Posterior cingulate gyrus (tissue), 11 donors: ENCODE results near the gene FOXP1.
A peak's percentile ranks its signal among the peaks of the same experiment; 100 is the strongest.

Source experiments
- DNase-seq, 10 donors: peaks; one replicate each; pipeline versions ENCODE4 v3.0.0 to v3.0.0-alpha.2; 2020 to 2021; ENCODE audit warnings: mixed read lengths in 3 of 10
- intact Hi-C: fragments of 100-400 bp; cut with DNase I; formaldehyde crosslinking; loops from one replicate; pipeline ENCODE4 v1.15.1; 2023

The FOXP1 gene

DNA sequence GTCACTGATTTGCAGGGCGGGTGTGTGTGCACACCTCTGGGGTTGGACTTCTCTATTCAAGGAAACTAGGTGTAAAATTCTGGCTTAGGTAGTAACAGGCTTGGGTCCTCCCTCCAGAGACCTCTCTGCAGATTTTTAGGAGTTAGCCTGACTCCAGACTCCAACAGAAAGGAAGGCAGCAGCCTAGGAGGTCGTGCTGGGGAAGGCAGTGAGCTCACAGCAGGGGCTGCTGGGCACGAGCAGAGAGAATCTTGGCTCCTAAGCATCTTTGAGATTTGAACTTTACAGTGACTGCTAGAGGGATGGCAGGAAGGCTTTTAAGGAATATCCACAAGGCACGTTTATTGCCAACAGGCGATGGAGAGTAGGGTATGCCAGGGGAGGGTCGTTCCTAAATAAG lies 612.6 kb downstream of the FOXP1 start:
- DNase-seq = no peak
- intact Hi-C loops = no loop called here

DNA sequence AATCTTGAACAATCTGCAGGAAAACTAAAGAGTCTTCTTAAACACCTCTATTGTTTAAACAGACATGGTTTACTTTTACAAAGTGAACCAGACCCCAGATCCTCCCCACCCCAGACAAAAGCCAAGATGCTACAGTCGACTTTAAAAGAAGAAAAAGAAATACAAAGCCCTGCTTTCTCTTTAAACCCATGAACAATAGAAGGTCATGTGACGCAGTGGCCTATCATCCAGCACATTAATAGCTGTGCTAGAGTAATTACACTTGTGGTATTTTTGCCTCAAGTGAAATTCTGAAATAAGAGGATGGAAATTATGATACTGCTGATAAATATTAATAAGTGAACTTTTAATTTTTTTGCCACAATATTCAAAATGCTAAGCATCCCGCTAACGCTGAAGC lies 613.4 kb downstream of the FOXP1 start:
- DNase-seq = no peak
- intact Hi-C loops = no loop called here

DNA sequence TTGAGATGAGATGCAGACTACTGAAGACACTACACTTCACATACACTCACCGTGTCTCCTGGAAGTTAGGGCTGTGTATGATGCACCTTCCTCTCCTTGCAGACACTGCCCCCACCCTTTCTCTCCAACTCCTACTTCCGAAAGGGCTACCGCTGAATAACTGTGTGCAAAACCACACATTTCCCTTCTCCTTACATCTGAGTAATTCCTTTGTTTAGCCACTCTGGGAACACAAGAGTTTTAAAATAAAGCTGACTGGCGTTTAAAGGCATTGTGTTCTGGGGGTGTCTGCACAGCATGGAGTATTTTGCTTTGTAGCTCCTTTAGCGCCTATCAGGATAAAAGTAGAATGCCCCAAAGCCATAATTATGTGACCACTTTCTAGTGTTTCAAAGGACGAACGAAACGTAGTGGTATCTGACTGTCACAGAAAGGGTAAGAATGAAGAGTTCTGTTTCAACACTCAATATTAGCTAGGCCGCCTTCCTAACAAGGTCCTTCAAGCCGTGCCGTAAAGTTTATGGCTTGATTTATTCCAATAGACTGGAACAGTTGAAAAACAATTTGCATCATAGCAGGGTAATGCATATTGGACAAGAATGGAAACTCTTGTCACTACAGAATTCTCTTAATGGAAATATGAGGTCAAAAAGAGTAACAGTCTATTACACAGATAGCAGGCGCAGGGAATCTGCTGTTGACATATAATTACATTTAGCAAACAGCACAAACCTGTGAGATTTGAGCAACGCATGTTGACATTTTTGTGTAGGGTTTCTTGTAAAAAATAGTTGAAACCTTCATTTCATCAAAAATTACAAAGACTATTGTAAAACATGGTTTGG lies 619.9 kb downstream of the FOXP1 start:
- intact Hi-C loops = no loop called here
- DNase-seq = no peak

DNA sequence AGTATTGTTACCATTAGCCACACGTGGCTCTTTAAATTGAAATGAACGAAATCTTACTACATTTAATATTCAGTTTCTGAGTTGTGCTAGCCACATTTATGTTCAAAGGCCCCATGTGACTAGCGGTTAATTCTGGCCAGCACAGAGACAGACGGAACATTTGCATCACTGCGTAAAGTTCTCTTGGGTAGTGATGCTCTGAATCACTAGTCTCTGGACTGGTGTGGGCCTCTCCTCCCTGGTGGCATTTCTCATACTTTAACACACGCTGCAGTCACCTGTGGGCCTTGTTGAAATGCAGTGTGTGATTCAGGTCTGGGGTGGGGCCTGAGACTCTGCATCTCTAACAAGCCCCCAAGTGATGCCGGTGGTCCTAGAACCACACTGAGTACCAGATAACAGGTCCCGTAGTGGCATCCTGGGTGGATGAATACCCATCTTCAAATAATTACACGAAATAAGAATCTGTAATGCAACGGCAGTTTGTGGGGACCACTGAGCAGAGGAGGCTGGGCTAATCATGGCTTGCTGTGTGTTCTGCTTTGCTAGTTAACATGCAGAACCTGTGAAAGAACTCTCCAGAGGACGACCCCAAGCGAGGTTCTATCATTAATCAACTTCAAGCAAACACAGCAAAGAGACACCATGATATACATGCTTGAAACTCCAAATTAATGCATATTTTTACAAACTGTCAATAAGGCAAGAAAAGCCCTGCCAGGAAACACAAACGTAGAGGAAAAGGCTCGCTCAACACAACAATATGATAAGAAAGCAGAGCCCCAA lies 623.8 kb downstream of the FOXP1 start:
- intact Hi-C loops = no loop called here
- no peak for DNase-seq

- DNase-seq = no peak
- intact Hi-C loops = no loop called here
Observed at GRCh38 chr3:70952033-70952747, 631.3 kb downstream of the FOXP1 start.

DNA sequence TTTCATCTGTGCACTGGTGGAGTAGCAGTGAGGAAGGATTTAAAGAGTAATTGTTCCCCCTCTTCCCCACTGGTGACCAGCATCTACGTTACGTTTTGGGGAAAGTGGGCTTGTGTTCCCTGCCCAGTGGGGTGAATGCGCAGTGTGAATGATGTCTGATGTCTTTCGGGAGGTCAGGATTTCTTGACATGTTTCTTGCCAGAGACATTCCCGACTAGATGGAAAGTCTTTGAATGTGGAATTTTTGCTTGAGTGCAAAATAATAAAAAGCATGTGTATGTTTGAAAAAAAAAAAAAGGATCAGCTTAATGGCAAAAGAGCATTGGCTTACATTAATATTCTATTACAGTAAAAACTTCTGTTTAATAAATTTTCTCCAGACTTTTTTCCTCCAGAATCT lies 632.2 kb downstream of the FOXP1 start:
- DNase-seq = no peak
- intact Hi-C loops = no loop called here

DNA sequence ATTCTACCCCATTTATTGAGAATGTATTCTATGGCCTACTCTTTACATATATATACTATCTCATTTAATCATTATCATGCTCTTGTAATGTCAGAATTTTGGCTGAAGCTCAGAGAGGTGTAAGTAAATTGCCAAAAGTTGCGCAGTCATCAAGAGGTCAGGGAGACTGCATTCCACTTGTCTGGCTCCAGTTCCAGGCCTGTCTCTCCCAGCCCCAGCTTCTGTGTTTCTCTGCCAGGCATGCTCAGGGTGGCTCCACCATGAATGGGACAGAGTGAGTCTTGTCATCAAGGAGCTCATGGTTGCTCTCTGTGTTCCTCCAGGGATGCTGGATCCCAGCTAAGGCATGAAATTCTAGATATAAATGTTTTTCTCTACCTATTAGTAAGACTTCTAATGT lies 635.9 kb downstream of the FOXP1 start:
- intact Hi-C loops = no loop called here
- no peak for DNase-seq

- intact Hi-C loops = no loop called here
- no peak for DNase-seq
Observed at GRCh38 chr3:70943886-70944285, 639.6 kb downstream of the FOXP1 start.

- intact Hi-C loops = no loop called here
- no peak for DNase-seq
Observed at GRCh38 chr3:70933105-70933810, 650.3 kb downstream of the FOXP1 start.

DNA sequence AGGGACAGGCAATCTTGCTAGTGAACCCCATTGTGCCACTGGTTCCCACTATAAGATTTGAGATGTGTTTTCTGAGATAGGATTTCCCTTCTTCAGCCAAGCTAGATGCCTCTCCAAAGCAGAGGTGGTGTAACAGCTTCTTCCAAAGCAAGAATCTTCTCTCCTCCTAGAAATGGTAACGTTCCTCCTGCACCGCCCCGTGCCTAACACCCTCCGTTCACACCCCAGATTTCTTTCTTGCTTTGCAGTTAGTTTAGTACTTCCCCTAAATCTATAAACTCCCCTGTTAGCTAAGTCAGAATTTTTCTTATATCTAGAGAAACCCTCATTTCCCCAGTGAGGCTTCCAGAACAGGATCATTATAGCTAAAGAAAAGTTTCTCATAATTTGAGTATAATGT lies 653.5 kb downstream of the FOXP1 start:
- intact Hi-C loops = no loop called here

GRCh38 chr3:70927239-70927638 lies 656.3 kb downstream of the FOXP1 start:
- no peak for DNase-seq

More for the DNA sequence above, 653.5 kb downstream of the FOXP1 start:
- peak in 4 of 10 donors; percentile 10 to 79 (median 40) for DNase-seq

GRCh38 chr3:70926835-70927234 lies 656.7 kb downstream of the FOXP1 start:
- no peak for DNase-seq
- intact Hi-C loops = no loop called here

More at GRCh38 chr3:70927239-70927638, 656.3 kb downstream of the FOXP1 start:
- intact Hi-C loops = no loop called here

GRCh38 chr3:70919661-70920060 lies 663.9 kb downstream of the FOXP1 start:
- intact Hi-C loops = no loop called here
- no peak for DNase-seq

DNA sequence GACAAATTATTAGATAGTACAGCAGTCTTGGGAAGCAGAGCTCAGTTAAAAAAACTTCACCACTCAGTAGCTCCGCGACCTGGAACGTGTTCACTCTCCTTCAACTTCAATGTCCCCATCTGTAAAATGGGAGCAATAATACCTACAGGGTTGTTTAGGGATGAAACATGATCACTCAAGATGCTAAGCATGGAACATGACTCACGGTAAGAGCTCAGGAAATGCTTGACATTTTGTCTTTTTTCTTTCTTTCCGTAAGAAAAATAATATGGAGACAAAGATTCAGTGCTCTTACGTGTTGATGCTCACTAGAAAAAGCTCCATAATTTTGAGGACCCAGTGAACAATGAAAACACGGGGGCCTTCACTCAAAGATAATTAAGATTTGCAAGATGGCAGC lies 664.4 kb downstream of the FOXP1 start:
- DNase-seq = no peak
- intact Hi-C loops = no loop called here

DNA sequence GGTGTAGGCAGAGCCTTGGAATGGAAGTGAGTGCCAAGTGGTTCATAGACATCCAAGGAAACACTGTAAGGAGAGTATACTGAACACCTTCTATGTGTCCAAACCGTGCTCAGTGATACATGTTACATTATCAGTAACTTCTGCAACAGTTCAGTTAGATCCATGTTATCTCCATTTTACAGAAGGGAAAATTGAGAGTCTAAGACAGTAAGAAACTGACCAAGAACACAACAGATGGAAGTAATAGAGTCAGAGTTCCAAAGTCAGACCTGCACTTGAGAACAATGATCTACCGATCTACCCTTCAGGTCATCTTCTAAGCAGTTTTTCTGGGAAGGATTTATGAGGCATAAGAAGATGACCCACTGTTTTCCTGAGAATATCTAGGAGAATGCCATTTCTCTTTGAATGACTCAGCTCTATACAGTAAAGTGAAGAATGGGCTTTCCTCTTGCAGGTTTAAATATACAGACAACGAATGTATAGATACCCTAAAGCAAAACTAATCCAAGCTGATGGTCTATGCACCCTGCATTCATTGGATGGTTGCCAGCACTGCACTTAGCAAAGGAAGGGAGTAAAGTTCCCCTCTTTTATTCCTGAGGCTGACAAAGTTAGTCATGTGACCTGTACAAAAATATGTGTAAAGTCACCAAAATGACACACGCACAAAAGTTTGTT lies 667.0 kb downstream of the FOXP1 start:
- intact Hi-C loops = no loop called here
- DNase-seq = no peak

GRCh38 chr3:70914862-70915261 lies 668.7 kb downstream of the FOXP1 start:
- DNase-seq = no peak
- intact Hi-C loops = no loop called here

GRCh38 chr3:70911719-70912118 lies 671.8 kb downstream of the FOXP1 start:
- intact Hi-C loops = no loop called here
- DNase-seq = no peak

DNA sequence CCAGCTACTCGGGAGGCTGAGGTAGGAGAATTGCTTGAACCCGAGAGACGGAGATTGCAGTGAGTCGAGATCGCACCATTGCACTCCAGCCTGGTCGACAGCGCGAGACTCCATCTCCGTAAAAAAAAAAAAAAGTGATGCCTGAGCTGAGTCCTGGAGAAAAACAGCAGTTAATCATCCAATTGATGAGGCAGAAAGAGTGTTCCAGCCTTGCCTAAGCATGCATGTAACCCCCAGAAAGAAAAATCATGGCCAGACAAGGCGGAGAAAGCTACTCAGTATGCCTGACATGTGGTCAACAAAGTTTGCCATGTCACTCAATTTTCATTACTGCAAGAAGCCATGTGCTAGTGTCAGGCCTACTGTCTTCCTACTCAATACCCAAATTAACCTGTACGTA lies 678.0 kb downstream of the FOXP1 start:
- intact Hi-C loops = no loop called here
- no peak for DNase-seq
